Activated T-helper 1 cell treated with anti-CD3 and anti-CD28 coated beads, Interleukin-2, amount 50 U/mL, for 16 hours (primary cell): ENCODE data around the gene C3orf70.

ENCODE experiments used
- DNase-seq, 2 donors: peaks; one replicate each; pipeline ENCODE4 v3.0.0-alpha.2; 2020; ENCODE audit warnings: low read depth in 1 of 2, low spot score in 1 of 2

C3orf70 gene

GRCh38 chr3:185089343-185089742 lies 63.5 kb downstream of the C3orf70 start:
- no peak for DNase-seq

GRCh38 chr3:185087419-185087818 lies 65.4 kb downstream of the C3orf70 start:
- no peak for DNase-seq

- DNase-seq: no peak
These were observed 68.0 kb downstream of the C3orf70 start for GRCh38 chr3:185084901-185085300.

GRCh38 chr3:185084402-185084801 lies 68.5 kb downstream of the C3orf70 start:
- no peak for DNase-seq

GRCh38 chr3:185082829-185083228 lies 70.0 kb downstream of the C3orf70 start:
- no peak for DNase-seq

- no peak for DNase-seq
These were observed 70.7 kb downstream of the C3orf70 start for GRCh38 chr3:185082149-185082548.

GRCh38 chr3:185081521-185081920 lies 71.3 kb downstream of the C3orf70 start:
- no peak for DNase-seq

GRCh38 chr3:185079625-185080024 lies 73.2 kb downstream of the C3orf70 start:
- DNase-seq: no peak

- DNase-seq: no peak
These were observed 76.6 kb downstream of the C3orf70 start for GRCh38 chr3:185076219-185076618.

- no peak for DNase-seq
These were observed 77.3 kb downstream of the C3orf70 start for GRCh38 chr3:185075547-185075946.

GRCh38 chr3:185071287-185071800 lies 81.5 kb downstream of the C3orf70 start:
- DNase-seq: no peak

GRCh38 chr3:185070491-185071286 lies 82.2 kb downstream of the C3orf70 start:
- DNase-seq: no peak

- DNase-seq: no peak
These were observed 83.5 kb downstream of the C3orf70 start for GRCh38 chr3:185069037-185070030.

GRCh38 chr3:185067173-185067572 lies 85.7 kb downstream of the C3orf70 start:
- DNase-seq: no peak

- DNase-seq: no peak
These were observed 86.6 kb downstream of the C3orf70 start for GRCh38 chr3:185066251-185066650.

GRCh38 chr3:185065059-185065458 lies 87.8 kb downstream of the C3orf70 start:
- DNase-seq: no peak

- DNase-seq: no peak
These were observed 89.4 kb downstream of the C3orf70 start for GRCh38 chr3:185063431-185063830.

- DNase-seq: no peak
These were observed 90.7 kb downstream of the C3orf70 start for GRCh38 chr3:185062191-185062590.

GRCh38 chr3:185060655-185061054 lies 92.2 kb downstream of the C3orf70 start:
- DNase-seq: no peak

- DNase-seq: no peak
These were observed 93.1 kb downstream of the C3orf70 start for GRCh38 chr3:185059766-185060165.

- DNase-seq: no peak
These were observed 94.1 kb downstream of the C3orf70 start for GRCh38 chr3:185058796-185059195.

GRCh38 chr3:185057829-185058228 lies 95.0 kb downstream of the C3orf70 start:
- no peak for DNase-seq
